ENCODE measurements around the gene KAT2B. TPM values are rescaled to one million over a fixed set of nuclear protein-coding genes. Genes with fewer than 3 reads are reported as not detected.

Gene KAT2B
- total RNA-seq, 2 donors from 2014 or later, result 2.2 to 4.1 TPM

- Mint-ChIP-seq H3K27ac (no peak overlapping the region), H3K36me3 (ENCODE audit: low read depth) (no peaks in the 10 kb centered on the region), H3K4me1 (peaks cover 24% of the 10 kb centered on the region), H3K9me3 (no peaks in the 10 kb centered on the region), H3K4me3 (no peak overlapping the region), H3K27me3 (ENCODE audit: insufficient read depth) (peaks cover 10% of the 10 kb centered on the region)
- H3K9me3 ChIP-seq (ENCODE audit: control insufficient read depth, low read length), result no peaks in the 10 kb centered on the region
- DNase-seq, result no peak
- WGBS, 2 experiments (ENCODE audit: insufficient coverage in 1 of 2, insufficient read length in 1 of 2), result 52 to 67% methylated on average over 2 to 3 of the region's 4 CpGs
- no peaks in the 10 kb centered on the region for H3K36me3 ChIP-seq (ENCODE audit: control insufficient read depth, insufficient read depth, low read length)
- H3K9ac ChIP-seq (ENCODE audit: extremely low read depth, low read length, poor library complexity, severe bottlenecking), result no peak overlapping the region
- no peaks in the 10 kb centered on the region for H3K4me1 ChIP-seq (ENCODE audit: control insufficient read depth, insufficient read depth, low read length)
- no peak overlapping the region for H3K4me3 ChIP-seq (ENCODE audit: low read length)
- H3K27me3 ChIP-seq (ENCODE audit: control insufficient read depth, insufficient read depth, low read length, poor library complexity, severe bottlenecking), result peaks cover 4% of the 10 kb centered on the region
- H3K27ac ChIP-seq (ENCODE audit: low read depth, low read length), result no peak overlapping the region
- TF ChIP-seq CTCF (conservative IDR thresholded peaks at IDR 0.05), result no peak
Observed at GRCh38 chr3:20073683-20074082, 33.4 kb downstream of the KAT2B start.

GRCh38 chr3:20074226-20075063 lies 34.2 kb downstream of the KAT2B start:
- no peak for TF ChIP-seq CTCF (conservative IDR thresholded peaks at IDR 0.05)
- WGBS, 2 experiments (ENCODE audit: insufficient coverage in 1 of 2, insufficient read length in 1 of 2), result 97% methylated on average over 6 of the region's 6 CpGs; no CpG with 5 or more reads in 1 of the 2 experiments

GRCh38 chr3:20075197-20075596 lies 35.0 kb downstream of the KAT2B start:
- H3K4me1 ChIP-seq (ENCODE audit: control insufficient read depth, insufficient read depth, low read length), result no peaks in the 10 kb centered on the region
- H3K4me3 ChIP-seq (ENCODE audit: low read length), result no peak overlapping the region
- H3K36me3 ChIP-seq (ENCODE audit: control insufficient read depth, insufficient read depth, low read length), result no peaks in the 10 kb centered on the region
- no peak for TF ChIP-seq CTCF (conservative IDR thresholded peaks at IDR 0.05)
- peaks cover 4% of the 10 kb centered on the region for H3K27me3 ChIP-seq (ENCODE audit: control insufficient read depth, insufficient read depth, low read length, poor library complexity, severe bottlenecking)
- H3K9me3 ChIP-seq (ENCODE audit: control insufficient read depth, low read length), result no peaks in the 10 kb centered on the region
- no peak overlapping the region for H3K27ac ChIP-seq (ENCODE audit: low read depth, low read length)
- no peak for DNase-seq
- Mint-ChIP-seq H3K36me3 (ENCODE audit: low read depth) (no peaks in the 10 kb centered on the region), H3K27ac (no peak overlapping the region), H3K4me1 (peaks cover 24% of the 10 kb centered on the region), H3K4me3 (no peak overlapping the region), H3K27me3 (ENCODE audit: insufficient read depth) (peaks cover 7% of the 10 kb centered on the region), H3K9me3 (no peaks in the 10 kb centered on the region)
- 80 to 94% methylated on average over 1 to 3 of the region's 5 CpGs for WGBS, 2 experiments (ENCODE audit: insufficient coverage in 1 of 2, insufficient read length in 1 of 2)
- no peak overlapping the region for H3K9ac ChIP-seq (ENCODE audit: extremely low read depth, low read length, poor library complexity, severe bottlenecking)

More at GRCh38 chr3:20074226-20075063, 34.2 kb downstream of the KAT2B start:
- Histone ChIP-seq H3K27ac (ENCODE audit: low read depth, low read length) (no peak overlapping the region), H3K27me3 (ENCODE audit: control insufficient read depth, insufficient read depth, low read length, poor library complexity, severe bottlenecking) (peaks cover 4% of the 10 kb centered on the region), H3K9ac (ENCODE audit: extremely low read depth, low read length, poor library complexity, severe bottlenecking) (no peak overlapping the region), H3K9me3 (ENCODE audit: control insufficient read depth, low read length) (no peaks in the 10 kb centered on the region), H3K36me3 (ENCODE audit: control insufficient read depth, insufficient read depth, low read length) (no peaks in the 10 kb centered on the region), H3K4me1 (ENCODE audit: control insufficient read depth, insufficient read depth, low read length) (no peaks in the 10 kb centered on the region), H3K4me3 (ENCODE audit: low read length) (no peak overlapping the region)
- H3K27me3 Mint-ChIP-seq (ENCODE audit: insufficient read depth), result peaks cover 10% of the 10 kb centered on the region
- no peak overlapping the region for H3K27ac Mint-ChIP-seq
- DNase-seq, result no peak
- peaks cover 24% of the 10 kb centered on the region for H3K4me1 Mint-ChIP-seq
- H3K9me3 Mint-ChIP-seq, result no peaks in the 10 kb centered on the region
- H3K4me3 Mint-ChIP-seq, result no peak overlapping the region
- H3K36me3 Mint-ChIP-seq (ENCODE audit: low read depth), result no peaks in the 10 kb centered on the region
